HG02870 (cell line): ENCODE results near the gene PLCXD3.

ENCODE experiments used
- ATAC-seq: cut with Tn5 transposase; IDR thresholded peaks from one replicate; pipeline ENCODE4 v1.9.1; 2021; ENCODE audit warnings: mild to moderate bottlenecking, moderate library complexity; ENCODE audit not compliant: unreplicated experiment

PLCXD3 gene

GRCh38 chr5:41416336-41416735 lies 94.1 kb downstream of the PLCXD3 start:
- ATAC-seq: no peak

GRCh38 chr5:41415242-41415641 lies 95.2 kb downstream of the PLCXD3 start:
- ATAC-seq: no peak

- ATAC-seq: peak; percentile 55
Observed at GRCh38 chr5:41414598-41414997, 95.8 kb downstream of the PLCXD3 start.

GRCh38 chr5:41413074-41413473 lies 97.3 kb downstream of the PLCXD3 start:
- ATAC-seq: no peak

- no peak for ATAC-seq
Observed at GRCh38 chr5:41412496-41412895, 97.9 kb downstream of the PLCXD3 start.

GRCh38 chr5:41410737-41411136 lies 99.7 kb downstream of the PLCXD3 start:
- ATAC-seq: no peak

- ATAC-seq: no peak
Observed at GRCh38 chr5:41410307-41410706, 100.1 kb downstream of the PLCXD3 start.

- ATAC-seq: no peak
Observed at GRCh38 chr5:41408676-41409443, 101.5 kb downstream of the PLCXD3 start.

GRCh38 chr5:41406936-41407335 lies 103.5 kb downstream of the PLCXD3 start:
- ATAC-seq: no peak

- ATAC-seq: no peak
Observed at GRCh38 chr5:41406424-41406823, 104.0 kb downstream of the PLCXD3 start.

- no peak for ATAC-seq
Observed at GRCh38 chr5:41404757-41405156, 105.6 kb downstream of the PLCXD3 start.

- no peak for ATAC-seq
Observed at GRCh38 chr5:41403846-41404245, 106.6 kb downstream of the PLCXD3 start.

- no peak for ATAC-seq
Observed at GRCh38 chr5:41402845-41403244, 107.6 kb downstream of the PLCXD3 start.

GRCh38 chr5:41399839-41400238 lies 110.6 kb downstream of the PLCXD3 start:
- ATAC-seq: no peak

- no peak for ATAC-seq
Observed at GRCh38 chr5:41392016-41392415, 118.4 kb downstream of the PLCXD3 start.

GRCh38 chr5:41374631-41375030 lies 135.8 kb downstream of the PLCXD3 start:
- ATAC-seq: no peak

- ATAC-seq: no peak
Observed at GRCh38 chr5:41373230-41373629, 137.2 kb downstream of the PLCXD3 start.

GRCh38 chr5:41371738-41372137 lies 138.7 kb downstream of the PLCXD3 start:
- no peak for ATAC-seq

- no peak for ATAC-seq
Observed at GRCh38 chr5:41370482-41370881, 139.9 kb downstream of the PLCXD3 start.

GRCh38 chr5:41369799-41370198 lies 140.6 kb downstream of the PLCXD3 start:
- no peak for ATAC-seq

GRCh38 chr5:41368158-41368557 lies 142.2 kb downstream of the PLCXD3 start:
- ATAC-seq: no peak

- no peak for ATAC-seq
Observed at GRCh38 chr5:41365369-41365768, 145.0 kb downstream of the PLCXD3 start.

- no peak for ATAC-seq
Observed at GRCh38 chr5:41364346-41364745, 146.1 kb downstream of the PLCXD3 start.
